ENCODE measurements around the gene RNF208.

The RNF208 gene

GRCh38 chr9:137172901-137173795 lies 48.9 kb downstream of the RNF208 start:
- DNase-seq = no peak

- no peak for DNase-seq
Observed at GRCh38 chr9:137171149-137171900, 50.7 kb downstream of the RNF208 start.

GRCh38 chr9:137170486-137171148 lies 51.4 kb downstream of the RNF208 start:
- DNase-seq = no peak

All from stimulated activated CD4-positive, alpha-beta T cell treated with anti-CD3 and anti-CD28 coated beads, Interleukin-1b, Interleukin-23, amount 100 ng/mL, for 48 hours (primary cell).